Loucy (cell line): ENCODE results near the gene MCFD2.

Experiments used
- CTCF ChIP-seq: fragments of 200-600 bp; sonication (generic); conservative IDR thresholded peaks from 2 replicates; pipeline ENCODE4 v1.5.1; 2014; ENCODE audit warnings: mild to moderate bottlenecking, antibody characterized with exemption, low read length
- EZH2phosphoT487 ChIP-seq: fragments of 200-600 bp; IDR thresholded peaks from 2 replicates; pipeline ENCODE4 v1.6.1; 2018; ENCODE audit warnings: antibody characterized with exemption, mild to moderate bottlenecking, moderate library complexity, borderline replicate concordance

- TF ChIP-seq CTCF (no peak), EZH2phosphoT487 (no peak)
Measured at GRCh38 chr2:46869621-46870020, 46.0 kb downstream of the MCFD2 start.
